Stimulated activated CD8-positive, alpha-beta memory T cell treated with anti-CD3 and anti-CD28 coated beads, Interleukin-7, amount 100 ng/mL, for 24 hours (primary cell): Measurements from ENCODE around the gene ACSS2.

Experiments used
- DNase-seq: peaks from one replicate; pipeline ENCODE4 v3.0.0-alpha.2; 2020; ENCODE audit warnings: low read depth

The ACSS2 gene

GRCh38 chr20:34876406-34877282 lies at the start of gene ACSS2:
Gene ACSS2, plus strand, starts transcription at chr20:34876612. Its CDS starts 34 bp downstream, at chr20:34876646.
- peak; percentile 94 for DNase-seq

- DNase-seq: no peak
Measured at GRCh38 chr20:34829191-34829590, 47.2 kb upstream of the ACSS2 start.

GRCh38 chr20:34831936-34832335 lies 44.5 kb upstream of the ACSS2 start:
- DNase-seq: no peak

GRCh38 chr20:34834459-34834893 lies 41.9 kb upstream of the ACSS2 start:
- DNase-seq: no peak

- DNase-seq: no peak
Measured at GRCh38 chr20:34842143-34842542, 34.3 kb upstream of the ACSS2 start.

GRCh38 chr20:34843421-34843820 lies 33.0 kb upstream of the ACSS2 start:
- DNase-seq: no peak

- no peak for DNase-seq
Measured at GRCh38 chr20:34848597-34848996, 27.8 kb upstream of the ACSS2 start.

- DNase-seq: no peak
Measured at GRCh38 chr20:34849778-34850177, 26.6 kb upstream of the ACSS2 start.

GRCh38 chr20:34850969-34851368 lies 25.4 kb upstream of the ACSS2 start:
- no peak for DNase-seq

- DNase-seq: no peak
Measured at GRCh38 chr20:34852298-34852697, 24.1 kb upstream of the ACSS2 start.

- DNase-seq: no peak
Measured at GRCh38 chr20:34859367-34859766, 17.0 kb upstream of the ACSS2 start.

GRCh38 chr20:34859826-34860545 lies 16.4 kb upstream of the ACSS2 start:
- no peak for DNase-seq

- DNase-seq: no peak
Measured at GRCh38 chr20:34861386-34862084, 14.9 kb upstream of the ACSS2 start.

GRCh38 chr20:34862724-34863123 lies 13.7 kb upstream of the ACSS2 start:
- DNase-seq: no peak

- no peak for DNase-seq
Measured at GRCh38 chr20:34863421-34863965, 12.9 kb upstream of the ACSS2 start.

GRCh38 chr20:34864216-34864615 lies 12.2 kb upstream of the ACSS2 start:
- DNase-seq: no peak

GRCh38 chr20:34871320-34871926 lies 5.0 kb upstream of the ACSS2 start:
- DNase-seq: no peak

- no peak for DNase-seq
Measured at GRCh38 chr20:34871966-34872621, 4.3 kb upstream of the ACSS2 start.

GRCh38 chr20:34872622-34873224 lies 3.7 kb upstream of the ACSS2 start, which contains the start of gene GGT7:
Gene GGT7, minus strand, starts transcription at chr20:34872856. Its CDS starts 41 bp downstream, at chr20:34872815.
- peak; percentile 77 for DNase-seq

GRCh38 chr20:34873583-34874093 lies 2.8 kb upstream of the ACSS2 start:
- DNase-seq: no peak
